IPS DF 6.9 (cell line): ENCODE measurements around the gene HMGB2.

ENCODE experiments used
- DNase-seq: peaks from one replicate; pipeline ENCODE4 v3.0.0-alpha.2; 2013; ENCODE audit warnings: low read depth, low spot score
- H3K27ac ChIP-seq: one replicate; pipeline ENCODE4 v1.5.1; 2013; ENCODE audit warnings: low read length, control low read depth
- H3K27me3 ChIP-seq: 2 replicates; pipeline ENCODE4 v1.6.1; 2013; ENCODE audit warnings: mild to moderate bottlenecking, low read length; ENCODE audit not compliant: control insufficient read depth, insufficient read depth
- H3K36me3 ChIP-seq: 2 replicates; pipeline ENCODE4 v1.6.1; 2013; ENCODE audit warnings: low read length; ENCODE audit not compliant: control insufficient read depth, insufficient read depth
- H3K4me1 ChIP-seq: 2 replicates; pipeline ENCODE4 v1.6.1; 2013; ENCODE audit warnings: low read length; ENCODE audit not compliant: control insufficient read depth, insufficient read depth
- H3K4me3 ChIP-seq: 2 replicates; pipeline ENCODE4 v1.5.1; 2013; ENCODE audit warnings: mild to moderate bottlenecking, low read length
- H3K9me3 ChIP-seq: 2 replicates; pipeline ENCODE4 v1.6.1; 2013; ENCODE audit warnings: low read length, inconsistent platforms; ENCODE audit not compliant: control insufficient read depth, insufficient read depth
- WGBS: extraction: QIAGEN DNeasy Blood & Tissue Kit; methylation state at CpG from one replicate; pipeline ENCODE4 v1.1.7; 2013; ENCODE audit warnings: mixed read lengths, missing lambda C conversion rate; ENCODE audit not compliant: insufficient read length, insufficient coverage; 5-methylcytosine and 5-hydroxymethylcytosine counted together

The HMGB2 gene

DNA sequence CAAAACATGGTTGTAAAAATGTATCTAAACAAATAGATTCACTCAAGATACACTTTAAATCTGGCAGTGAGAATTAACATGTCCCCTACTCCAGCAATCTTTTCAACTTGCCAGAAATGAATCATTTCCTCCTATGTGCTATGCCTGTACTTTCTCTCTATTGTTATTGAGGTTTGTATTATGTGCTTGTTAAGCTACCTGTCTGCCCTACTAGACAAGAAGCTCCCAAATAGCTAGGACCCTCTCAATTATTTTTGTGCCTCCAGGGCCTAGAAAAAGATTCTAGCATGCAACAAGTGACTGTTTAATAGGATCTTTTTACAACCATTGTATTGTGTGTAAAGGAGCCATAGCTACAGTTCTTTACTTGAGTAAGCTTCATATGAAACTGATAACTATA, 33.1 kb upstream of the HMGB2 start:
- H3K9me3 ChIP-seq = no peaks in the 10 kb centered on the region
- no peaks in the 10 kb centered on the region; the same call in none of the 2 replicates for H3K4me1 ChIP-seq
- no peak overlapping the region for H3K27ac ChIP-seq
- no peaks in the 10 kb centered on the region for H3K36me3 ChIP-seq
- H3K4me3 ChIP-seq = no peak overlapping the region
- DNase-seq = no peak
- H3K27me3 ChIP-seq = no peaks in the 10 kb centered on the region

DNA sequence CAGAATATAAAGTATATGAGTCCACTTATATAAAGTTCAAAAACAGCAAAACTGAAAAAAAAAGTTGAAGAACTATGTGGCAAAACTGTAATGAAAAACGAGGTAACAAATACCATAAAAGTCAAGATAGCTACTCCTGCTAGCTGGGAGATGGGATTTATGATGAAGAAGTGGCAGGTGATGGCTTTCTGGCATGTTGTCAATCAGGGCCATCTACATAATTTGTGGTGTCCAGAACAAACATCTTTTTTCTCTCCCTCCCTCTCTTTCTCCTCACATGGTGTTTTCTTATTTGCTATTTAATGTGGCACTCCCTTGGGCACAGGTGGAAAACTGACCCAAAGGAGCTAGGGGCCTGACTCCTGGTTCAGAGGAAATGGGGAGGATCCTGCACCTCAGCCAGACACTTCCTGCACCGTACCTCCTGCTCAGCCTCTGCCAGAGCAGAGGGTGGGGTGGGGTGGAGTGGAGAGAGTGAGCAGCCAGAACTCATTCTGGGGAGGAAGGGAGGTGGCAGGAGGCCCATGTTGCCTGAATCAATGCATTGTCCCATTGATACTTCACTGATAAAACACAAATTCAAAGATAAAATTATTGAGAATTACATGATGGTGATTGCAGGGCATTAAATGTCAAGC, 31.3 kb upstream of the HMGB2 start:
- Histone ChIP-seq H3K9me3 (no peaks in the 10 kb centered on the region), H3K4me3 (no peak overlapping the region), H3K4me1 (no peaks in the 10 kb centered on the region; the same call in none of the 2 replicates), H3K27ac (no peak overlapping the region), H3K27me3 (no peaks in the 10 kb centered on the region), H3K36me3 (no peaks in the 10 kb centered on the region)
- no CpG with 5 or more reads among the region's 2 CpGs for WGBS
- DNase-seq = no peak

DNA sequence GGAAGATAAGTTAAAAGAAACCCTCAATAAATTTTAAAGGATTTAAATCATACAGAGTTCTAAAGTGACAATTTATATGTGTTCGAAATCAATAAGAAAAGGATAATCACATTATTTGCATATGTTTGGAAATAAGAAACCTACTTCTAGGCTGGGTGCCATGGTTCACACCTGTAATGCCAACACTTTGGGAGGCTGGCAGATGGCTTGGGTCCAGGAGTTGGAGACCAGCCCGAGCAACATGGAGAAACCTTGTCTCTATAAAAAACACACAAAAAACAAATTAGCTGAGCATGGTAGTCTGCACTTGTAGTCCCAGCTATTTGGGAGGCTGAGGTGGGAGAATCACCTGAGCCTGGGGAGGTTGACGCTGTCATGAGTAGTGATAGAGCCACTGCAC, 28.5 kb upstream of the HMGB2 start:
- no CpG with 5 or more reads among the region's 3 CpGs for WGBS
- no peak for DNase-seq
- no peaks in the 10 kb centered on the region; the same call in 1 of the 2 replicates for H3K4me1 ChIP-seq
- no peak overlapping the region for H3K4me3 ChIP-seq
- no peak overlapping the region for H3K27ac ChIP-seq
- H3K36me3 ChIP-seq = no peaks in the 10 kb centered on the region
- no peaks in the 10 kb centered on the region for H3K9me3 ChIP-seq
- no peaks in the 10 kb centered on the region for H3K27me3 ChIP-seq

DNA sequence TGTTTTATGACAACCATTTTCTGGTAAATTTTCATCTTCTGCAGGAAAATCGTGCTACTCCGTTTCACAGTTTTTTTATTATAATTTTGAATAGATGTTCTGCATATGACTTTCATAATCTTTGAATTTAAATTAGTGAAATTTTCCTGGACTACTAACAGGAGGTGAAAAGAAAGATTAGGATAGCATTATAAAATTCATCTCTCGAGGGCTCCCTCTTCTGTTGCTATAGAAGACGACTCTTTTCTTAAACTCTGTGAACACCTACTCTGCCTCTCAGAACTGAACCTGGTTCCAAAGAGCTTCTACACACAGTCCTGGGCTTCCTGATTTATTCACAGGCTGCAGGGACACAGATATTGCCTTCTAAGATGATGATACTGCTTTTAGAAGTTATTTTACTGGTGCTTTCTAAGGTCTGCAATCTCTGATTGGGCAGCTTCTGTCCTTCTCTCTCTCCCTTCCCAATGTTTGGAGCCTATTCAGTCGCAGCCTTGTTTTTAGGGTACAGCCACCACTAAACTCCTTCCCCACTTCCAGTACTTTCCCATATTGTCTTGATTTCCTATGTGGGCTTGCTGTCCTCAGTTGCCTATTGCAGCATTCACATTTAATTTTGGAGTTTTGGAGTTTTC, 26.5 kb upstream of the HMGB2 start:
- no CpG with 5 or more reads among the region's 5 CpGs for WGBS
- H3K36me3 ChIP-seq = no peaks in the 10 kb centered on the region
- DNase-seq = no peak
- H3K9me3 ChIP-seq = no peaks in the 10 kb centered on the region
- no peak overlapping the region for H3K4me3 ChIP-seq
- H3K27me3 ChIP-seq = no peaks in the 10 kb centered on the region
- H3K27ac ChIP-seq = no peak overlapping the region
- no peaks in the 10 kb centered on the region; the same call in 1 of the 2 replicates for H3K4me1 ChIP-seq

DNA sequence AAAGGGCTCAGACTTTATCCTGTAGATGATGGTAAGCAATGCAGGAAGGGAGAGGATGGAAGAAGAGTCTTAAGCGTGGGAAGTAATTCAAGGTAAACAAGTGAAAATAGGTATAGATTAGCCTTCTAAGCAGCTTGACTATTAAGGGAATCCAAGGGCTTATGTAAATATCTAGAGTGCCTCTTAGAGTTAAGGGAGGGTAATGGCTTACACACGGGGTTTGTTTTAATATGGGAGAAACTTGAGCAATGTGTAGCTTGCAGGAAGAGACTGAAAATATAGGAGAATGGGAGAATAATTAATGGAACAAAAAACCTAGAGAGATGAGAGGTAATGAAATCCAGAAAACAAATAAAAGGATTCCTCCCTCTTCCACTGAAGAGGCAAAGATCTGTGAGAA, 23.8 kb upstream of the HMGB2 start:
- no peaks in the 10 kb centered on the region; the same call in 1 of the 2 replicates for H3K4me1 ChIP-seq
- WGBS = no CpG with 5 or more reads among the region's 2 CpGs
- no peak for DNase-seq

DNA sequence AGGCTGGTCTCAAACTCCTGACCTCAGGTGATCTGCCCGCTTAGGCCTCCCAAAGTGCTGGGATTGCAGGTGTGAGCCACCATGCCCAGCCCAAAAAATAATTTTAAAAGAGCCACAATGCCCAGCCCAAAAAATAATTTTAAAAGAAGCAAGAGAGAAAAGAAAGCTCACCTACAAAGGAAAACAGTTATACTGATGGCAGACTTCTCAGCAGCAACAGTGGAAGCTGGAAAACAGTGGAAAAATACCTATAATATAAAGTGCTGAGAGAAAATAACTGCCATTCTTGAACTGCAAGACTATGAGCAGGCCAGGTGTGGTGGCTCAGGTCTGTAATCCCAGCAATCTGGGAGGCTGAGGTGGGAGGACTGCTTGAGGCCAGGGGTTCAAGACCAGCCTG, 13.3 kb upstream of the HMGB2 start:
- no CpG with 5 or more reads among the region's 1 CpG for WGBS
- no peaks in the 10 kb centered on the region for H3K36me3 ChIP-seq
- no peak overlapping the region for H3K4me3 ChIP-seq
- no peaks in the 10 kb centered on the region for H3K27me3 ChIP-seq
- no peak for DNase-seq
- no peaks in the 10 kb centered on the region; the same call in 1 of the 2 replicates for H3K4me1 ChIP-seq
- H3K27ac ChIP-seq = no peak overlapping the region
- no peaks in the 10 kb centered on the region for H3K9me3 ChIP-seq

More for the DNA sequence above, 23.8 kb upstream of the HMGB2 start:
- Histone ChIP-seq H3K9me3 (no peaks in the 10 kb centered on the region), H3K36me3 (no peaks in the 10 kb centered on the region), H3K4me3 (no peak overlapping the region), H3K27ac (no peak overlapping the region), H3K27me3 (no peaks in the 10 kb centered on the region)

DNA sequence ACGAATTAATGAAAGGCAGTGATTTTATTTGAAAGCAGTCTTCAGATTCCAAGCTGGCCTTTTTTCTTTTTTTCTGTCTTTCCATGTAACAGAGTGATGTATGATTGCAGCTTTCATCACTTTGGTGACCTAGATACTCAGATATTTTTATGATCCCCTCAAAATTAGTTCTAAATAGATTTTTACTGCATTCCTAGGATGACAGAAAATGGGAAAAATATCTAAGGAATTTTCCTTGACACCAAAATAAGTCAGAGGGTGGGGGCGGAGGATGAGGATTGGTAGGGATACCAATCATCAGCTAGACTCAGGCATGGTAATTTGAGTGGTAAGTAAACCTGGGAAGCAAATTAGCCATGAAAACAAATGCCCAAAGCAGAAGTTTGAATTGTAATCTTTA, 11.9 kb upstream of the HMGB2 start:
- no peak for DNase-seq
- no peaks in the 10 kb centered on the region for H3K27me3 ChIP-seq
- no peaks in the 10 kb centered on the region; the same call in 1 of the 2 replicates for H3K4me1 ChIP-seq
- no peak overlapping the region for H3K4me3 ChIP-seq
- no peaks in the 10 kb centered on the region for H3K9me3 ChIP-seq
- no peak overlapping the region for H3K27ac ChIP-seq
- WGBS = no CpG with 5 or more reads among the region's 2 CpGs
- no peaks in the 10 kb centered on the region for H3K36me3 ChIP-seq

DNA sequence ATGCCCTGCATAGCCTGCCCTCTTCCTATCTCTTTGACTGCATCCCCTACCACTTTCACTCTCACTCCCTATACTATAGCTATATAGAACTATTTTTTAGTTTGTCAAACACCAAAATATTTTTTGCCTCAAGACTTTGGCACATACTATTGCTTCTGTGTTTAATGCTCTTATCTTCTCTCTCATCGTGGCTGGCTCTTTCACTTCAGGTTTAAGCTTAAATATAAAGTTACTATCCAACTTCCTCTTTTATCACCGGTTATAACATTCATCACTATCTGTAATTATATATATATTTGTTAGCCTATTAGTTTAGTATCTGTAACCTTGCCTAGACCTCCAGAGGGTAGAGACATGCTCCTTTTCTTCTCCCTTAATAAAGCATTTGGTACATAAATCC, 11.5 kb upstream of the HMGB2 start:
- no peaks in the 10 kb centered on the region for H3K9me3 ChIP-seq
- no peaks in the 10 kb centered on the region for H3K27me3 ChIP-seq
- no peak for DNase-seq
- no peak overlapping the region for H3K4me3 ChIP-seq
- H3K4me1 ChIP-seq = no peaks in the 10 kb centered on the region; the same call in 1 of the 2 replicates
- no peak overlapping the region for H3K27ac ChIP-seq
- no peaks in the 10 kb centered on the region for H3K36me3 ChIP-seq
- no CpG with 5 or more reads among the region's 2 CpGs for WGBS

DNA sequence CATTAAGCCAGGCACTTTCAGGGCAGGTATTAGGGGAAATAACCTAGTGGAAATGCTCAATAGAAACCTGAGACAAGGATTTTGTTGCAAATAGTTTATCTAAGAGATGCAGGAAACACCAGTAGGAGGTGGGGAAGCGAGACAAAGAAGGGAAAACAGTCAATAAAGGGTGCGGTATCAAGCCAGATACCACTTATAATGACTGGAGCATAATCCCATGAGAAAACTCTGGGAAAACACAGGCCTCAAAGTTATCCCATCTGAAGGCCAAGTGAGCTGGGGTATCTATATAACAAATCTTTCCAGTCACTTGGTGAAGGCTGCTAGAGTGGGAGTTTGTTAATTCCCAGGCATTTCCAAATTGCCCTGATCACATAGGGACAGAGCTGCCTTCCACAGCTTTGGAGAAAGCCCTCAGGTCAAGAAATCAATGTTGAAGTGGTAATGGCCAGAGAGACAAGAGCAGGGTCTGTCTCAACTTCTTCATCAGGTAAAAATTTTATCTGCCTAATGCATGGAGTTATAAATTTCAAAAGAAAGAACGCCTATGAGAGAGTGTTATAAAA, 9.8 kb upstream of the HMGB2 start:
- Histone ChIP-seq H3K4me1 (no peaks in the 10 kb centered on the region; the same call in 1 of the 2 replicates), H3K27me3 (no peaks in the 10 kb centered on the region), H3K36me3 (no peaks in the 10 kb centered on the region), H3K27ac (no peak overlapping the region), H3K4me3 (no peak overlapping the region), H3K9me3 (no peaks in the 10 kb centered on the region)
- DNase-seq = no peak
- no CpG with 5 or more reads among the region's 3 CpGs for WGBS

DNA sequence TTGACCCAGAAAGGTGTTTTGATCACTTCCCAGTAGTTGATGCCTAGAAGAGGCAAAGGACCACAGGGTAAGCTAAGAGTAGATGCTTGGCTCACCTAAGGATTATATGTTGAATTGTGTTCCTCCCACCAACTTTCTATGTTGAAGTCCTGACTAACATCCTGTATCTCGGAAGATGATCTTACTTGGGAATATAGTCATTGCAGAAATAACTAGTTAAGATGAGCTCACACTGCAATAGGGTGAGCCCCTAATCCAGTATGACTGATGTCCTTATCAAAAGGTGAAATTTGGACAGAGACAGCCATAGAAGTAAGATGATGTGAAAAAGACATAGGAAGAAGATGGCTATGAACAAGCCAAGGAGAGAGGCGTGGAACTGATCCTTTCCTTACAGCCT, 3.3 kb upstream of the HMGB2 start:
- H3K4me1 ChIP-seq = no peaks in the 10 kb centered on the region
- H3K4me3 ChIP-seq = no peak overlapping the region
- H3K27me3 ChIP-seq = no peaks in the 10 kb centered on the region
- H3K36me3 ChIP-seq = peaks cover 4% of the 10 kb centered on the region; the same call in 1 of the 2 replicates
- WGBS = no CpG with 5 or more reads among the region's 2 CpGs
- H3K9me3 ChIP-seq = no peaks in the 10 kb centered on the region
- no peak for DNase-seq
- no peak overlapping the region for H3K27ac ChIP-seq
